GM18505 (cell line): ENCODE results near the gene DTX1.

Source experiments
- ATAC-seq: cut with Tn5 transposase; IDR thresholded peaks from one replicate; pipeline ENCODE4 v1.9.1; 2021; ENCODE audit not compliant: unreplicated experiment
- POLR2A ChIP-seq: IDR thresholded peaks from 4 replicates; pipeline ENCODE4 v1.6.1; 2011; ENCODE audit warnings: borderline replicate concordance; ENCODE audit not compliant: insufficient read depth, insufficient read length; ENCODE audit errors: extremely low read depth

The DTX1 gene

GRCh38 chr12:113087193-113087592 lies 30.7 kb downstream of the DTX1 start:
- TF ChIP-seq POLR2A, result no peak
- no peak for ATAC-seq

DNA sequence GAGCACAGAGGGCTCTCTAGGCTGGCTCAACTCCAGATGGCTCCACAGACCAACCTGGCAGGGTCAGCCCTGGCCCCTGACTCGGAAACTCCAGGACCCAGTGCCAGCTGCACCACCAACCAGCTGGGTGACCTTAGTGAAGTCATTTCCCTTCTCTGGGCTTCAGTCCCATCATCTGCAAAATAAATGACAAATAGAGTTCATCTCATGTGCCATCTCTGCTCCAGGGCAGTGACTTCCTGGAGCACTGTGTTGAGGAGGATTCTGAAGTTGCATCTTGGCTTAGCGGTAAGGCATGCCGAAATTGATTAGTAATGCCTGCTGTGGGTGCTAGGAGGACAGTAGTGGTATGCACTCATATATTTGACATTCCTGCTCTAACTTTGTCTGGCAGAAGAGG lies 31.5 kb downstream of the DTX1 start:
- no peak for ATAC-seq

DNA sequence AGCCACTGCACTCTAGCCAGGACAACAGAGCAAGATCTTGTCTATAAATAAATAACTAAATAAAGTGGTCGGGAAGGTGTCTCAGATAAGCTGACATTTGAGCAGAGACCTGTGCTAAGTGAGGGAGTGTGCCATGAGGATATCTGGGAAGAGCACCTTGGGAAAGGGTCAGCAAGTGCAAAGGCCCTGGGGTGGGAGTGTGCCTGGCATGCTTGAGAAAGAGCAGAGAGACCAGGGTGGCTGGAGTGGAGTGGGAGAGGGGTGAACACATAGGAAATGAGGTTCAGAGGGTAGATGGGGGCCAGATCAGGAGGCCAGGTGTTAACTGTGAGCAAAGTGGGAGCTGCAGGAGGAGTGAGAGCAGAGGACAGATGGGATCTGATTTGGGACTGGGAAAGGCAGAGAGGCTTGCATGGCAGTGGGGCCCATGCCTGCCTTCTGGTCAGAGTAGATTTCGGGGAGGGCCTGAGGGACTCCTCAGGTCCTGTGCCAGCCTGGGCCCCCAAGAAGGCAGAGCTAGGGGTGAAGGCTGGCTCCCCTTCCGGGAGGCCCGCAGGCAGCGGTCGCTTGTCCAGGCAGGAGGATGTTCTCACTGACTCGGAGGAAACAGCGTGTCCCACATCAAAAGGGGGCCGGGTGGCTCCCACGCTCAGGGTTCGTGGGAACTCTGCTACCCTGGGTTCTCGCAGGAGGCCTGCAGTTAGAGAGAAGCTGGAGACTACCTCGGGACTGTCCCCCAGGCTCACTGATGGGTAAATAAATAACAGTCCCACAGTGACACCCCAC lies 32.6 kb downstream of the DTX1 start:
- no peak for ATAC-seq
- peak; percentile 26 for TF ChIP-seq POLR2A

More for the DNA sequence above, 31.5 kb downstream of the DTX1 start:
- no peak for TF ChIP-seq POLR2A

DNA sequence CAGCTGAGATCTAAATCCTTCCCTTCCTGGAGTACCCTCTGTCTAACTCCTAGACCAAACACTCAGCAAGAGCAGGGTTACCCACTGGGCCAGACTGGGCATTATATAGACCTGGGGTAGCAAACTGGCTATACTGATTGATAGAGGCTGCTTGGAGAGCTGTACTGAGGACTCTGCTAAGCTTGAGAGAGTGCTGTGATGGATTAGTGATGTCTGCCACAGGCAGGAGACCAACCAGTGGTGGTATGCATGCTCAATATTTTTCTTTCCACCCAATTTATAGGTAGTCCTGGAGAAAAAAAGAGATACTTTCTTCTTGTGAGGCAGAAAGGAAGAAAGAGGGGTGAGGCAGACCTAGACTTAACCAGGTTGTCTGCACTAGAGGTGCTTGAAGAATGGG lies 33.3 kb downstream of the DTX1 start:
- TF ChIP-seq POLR2A, result no peak
- ATAC-seq, result no peak

DNA sequence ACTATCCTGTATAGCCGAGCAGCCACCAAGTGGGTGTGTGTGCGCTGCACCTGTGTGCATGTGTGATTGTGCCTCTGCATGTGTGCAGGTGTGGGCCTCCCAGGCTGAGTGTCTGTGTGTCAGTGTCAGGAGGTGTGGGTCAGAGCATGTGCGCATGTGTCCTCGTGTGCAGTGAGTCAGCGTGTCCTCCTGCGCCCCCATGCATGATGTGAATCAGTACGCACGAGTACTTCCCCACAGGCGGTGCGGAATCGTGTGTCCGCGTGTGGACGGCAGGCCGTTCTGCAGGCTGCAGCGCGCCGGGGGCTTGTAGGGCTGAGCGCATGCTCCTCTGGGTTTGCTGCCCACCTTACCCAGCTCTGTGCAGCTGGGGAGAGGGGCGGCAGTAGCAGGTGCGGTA lies 34.2 kb downstream of the DTX1 start:
- no peak for ATAC-seq
- TF ChIP-seq POLR2A, result no peak

DNA sequence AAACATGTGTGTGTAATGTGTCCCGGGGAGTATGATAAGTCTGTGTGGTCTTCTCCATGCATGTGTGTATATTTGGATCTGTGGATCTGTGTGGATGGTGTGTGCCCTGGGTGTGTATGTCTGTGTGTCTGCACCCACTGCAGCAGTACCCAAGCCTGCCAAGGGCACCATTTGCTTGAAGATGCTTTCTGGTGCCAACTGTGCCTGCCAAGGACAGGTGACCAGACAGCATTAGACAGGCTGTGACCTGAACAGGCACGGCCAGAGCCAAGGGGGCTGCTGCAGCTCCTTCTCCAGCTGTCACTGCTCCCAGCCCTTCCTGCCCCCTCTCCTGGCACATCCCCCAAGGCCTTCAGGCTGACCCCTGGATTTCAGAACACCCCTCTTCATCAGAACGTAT lies 35.0 kb downstream of the DTX1 start:
- no peak for ATAC-seq
- no peak for TF ChIP-seq POLR2A

DNA sequence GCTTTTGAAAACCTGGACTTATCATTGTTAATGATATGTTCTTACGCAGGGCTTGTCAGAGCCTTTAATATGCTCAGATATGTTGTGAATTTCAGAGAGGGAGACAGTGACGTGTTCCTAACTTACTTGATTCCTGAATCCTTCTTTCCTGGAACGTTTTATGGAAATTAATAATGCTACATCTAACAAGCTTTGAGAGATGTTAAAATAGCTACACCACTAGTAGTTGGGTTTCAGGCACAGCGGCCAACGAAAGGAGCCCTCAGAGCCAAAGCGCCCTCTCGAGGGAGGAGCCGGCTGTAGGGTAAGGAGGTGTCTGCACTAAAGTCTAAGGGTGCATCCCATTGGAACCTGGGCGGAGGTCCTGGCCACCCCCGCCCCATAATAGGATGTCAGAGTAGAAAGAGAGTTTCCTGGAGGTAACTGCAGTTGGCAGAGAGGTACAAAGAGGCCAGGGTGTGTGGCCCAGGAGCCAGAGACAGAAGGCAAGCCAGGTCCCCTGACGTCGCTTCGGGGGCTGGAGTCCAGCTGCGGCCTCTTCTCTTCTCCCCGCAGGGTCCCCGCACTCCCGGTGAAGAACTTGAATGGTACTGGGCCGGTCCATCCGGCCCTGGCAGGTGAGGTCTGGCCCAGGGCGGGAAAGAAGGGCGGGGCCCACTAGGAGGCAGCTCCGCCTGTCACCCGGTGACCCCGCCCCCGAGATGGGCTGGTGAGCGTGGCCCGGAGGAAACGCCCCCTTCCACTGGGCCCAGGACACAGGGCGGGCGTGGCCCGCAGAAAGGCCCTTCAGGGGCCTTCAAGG lies 36.3 kb downstream of the DTX1 start:
- no peak for ATAC-seq
- TF ChIP-seq POLR2A, result no peak

DNA sequence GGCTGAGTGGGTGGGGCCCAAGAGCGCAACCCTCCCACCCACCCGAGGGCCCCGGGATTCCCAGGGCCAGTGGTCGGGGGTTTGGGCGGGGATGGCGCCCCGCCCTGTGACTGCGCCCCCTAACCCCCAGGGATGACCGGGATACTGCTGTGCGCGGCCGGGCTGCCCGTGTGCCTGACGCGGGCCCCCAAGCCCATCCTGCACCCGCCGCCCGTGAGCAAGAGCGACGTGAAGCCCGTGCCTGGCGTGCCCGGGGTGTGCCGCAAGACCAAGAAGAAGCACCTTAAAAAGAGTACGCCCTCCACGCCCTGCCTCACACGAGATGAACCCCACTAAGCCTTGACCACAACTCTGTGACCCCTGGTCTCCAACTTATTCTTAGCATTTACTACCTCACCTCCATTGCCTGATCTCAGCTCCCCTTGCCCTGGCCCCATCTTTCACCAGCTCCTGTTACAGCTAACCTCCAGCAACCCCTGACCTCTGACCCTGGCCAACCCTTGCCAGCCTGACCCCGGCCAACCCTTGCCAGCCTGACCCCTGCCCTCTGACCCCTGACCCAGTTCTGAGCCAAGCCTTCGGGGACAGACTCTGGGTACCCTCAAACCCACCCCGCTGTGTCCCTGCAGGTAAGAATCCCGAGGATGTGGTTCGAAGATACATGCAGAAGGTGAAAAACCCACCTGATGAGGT lies 37.0 kb downstream of the DTX1 start:
- ATAC-seq, result no peak
- no peak for TF ChIP-seq POLR2A

GRCh38 chr12:113094738-113095137 lies 38.2 kb downstream of the DTX1 start:
- no peak for TF ChIP-seq POLR2A
- ATAC-seq, result no peak

DNA sequence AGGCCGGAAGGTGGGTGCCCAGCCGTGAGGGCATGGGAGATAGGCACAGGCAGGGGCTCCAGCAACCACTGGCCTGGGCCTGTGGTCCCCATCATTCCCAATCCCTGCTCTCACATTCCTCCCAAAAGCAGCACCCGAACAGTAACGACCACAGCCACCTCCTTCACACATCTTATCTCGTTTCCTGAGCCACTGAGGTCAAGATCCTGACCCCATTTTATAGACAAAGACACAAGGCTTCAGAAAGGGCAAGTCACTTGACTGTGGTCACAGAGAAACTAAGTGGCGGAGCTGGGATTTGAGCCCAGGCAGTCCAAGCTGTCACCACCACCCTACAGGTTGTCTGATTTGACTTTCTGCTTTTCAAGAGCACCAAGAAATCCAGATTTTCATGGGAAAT lies 38.9 kb downstream of the DTX1 start:
- TF ChIP-seq POLR2A, result no peak
- no peak for ATAC-seq

DNA sequence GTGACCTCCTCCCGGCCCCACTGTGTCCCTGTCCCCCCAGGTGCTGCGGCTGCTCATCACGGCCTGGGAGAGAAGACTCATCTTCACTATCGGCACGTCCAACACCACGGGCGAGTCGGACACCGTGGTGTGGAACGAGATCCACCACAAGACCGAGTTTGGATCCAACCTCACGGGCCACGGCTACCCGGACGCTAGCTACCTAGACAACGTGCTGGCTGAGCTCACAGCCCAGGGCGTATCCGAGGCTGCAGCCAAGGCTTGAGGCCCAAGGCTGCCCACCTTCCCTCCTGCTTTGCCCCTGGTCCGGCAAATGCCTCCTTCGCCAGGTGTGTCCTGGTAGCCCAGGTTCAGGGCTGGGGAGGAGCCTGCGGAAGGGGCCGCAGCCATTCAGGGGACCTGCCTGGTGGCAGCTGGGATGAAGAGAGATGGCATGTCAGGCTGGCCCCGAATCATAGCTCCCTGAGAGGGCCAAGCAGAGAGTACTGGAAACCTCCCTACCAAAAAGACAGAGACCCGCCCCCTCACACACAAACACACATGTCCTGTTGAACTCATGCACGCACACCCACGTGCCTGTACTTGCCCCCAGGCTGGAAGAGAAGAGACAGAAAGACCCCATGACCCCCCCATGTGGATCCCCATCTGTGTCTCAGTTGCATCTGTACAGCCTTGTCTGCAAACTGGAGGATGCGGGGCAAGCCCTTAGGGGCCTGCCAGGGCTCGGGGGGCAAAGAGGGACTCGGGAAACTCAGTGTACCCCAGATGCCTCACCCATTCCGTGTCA lies 40.3 kb downstream of the DTX1 start:
- no peak for ATAC-seq
- TF ChIP-seq POLR2A, result no peak

DNA sequence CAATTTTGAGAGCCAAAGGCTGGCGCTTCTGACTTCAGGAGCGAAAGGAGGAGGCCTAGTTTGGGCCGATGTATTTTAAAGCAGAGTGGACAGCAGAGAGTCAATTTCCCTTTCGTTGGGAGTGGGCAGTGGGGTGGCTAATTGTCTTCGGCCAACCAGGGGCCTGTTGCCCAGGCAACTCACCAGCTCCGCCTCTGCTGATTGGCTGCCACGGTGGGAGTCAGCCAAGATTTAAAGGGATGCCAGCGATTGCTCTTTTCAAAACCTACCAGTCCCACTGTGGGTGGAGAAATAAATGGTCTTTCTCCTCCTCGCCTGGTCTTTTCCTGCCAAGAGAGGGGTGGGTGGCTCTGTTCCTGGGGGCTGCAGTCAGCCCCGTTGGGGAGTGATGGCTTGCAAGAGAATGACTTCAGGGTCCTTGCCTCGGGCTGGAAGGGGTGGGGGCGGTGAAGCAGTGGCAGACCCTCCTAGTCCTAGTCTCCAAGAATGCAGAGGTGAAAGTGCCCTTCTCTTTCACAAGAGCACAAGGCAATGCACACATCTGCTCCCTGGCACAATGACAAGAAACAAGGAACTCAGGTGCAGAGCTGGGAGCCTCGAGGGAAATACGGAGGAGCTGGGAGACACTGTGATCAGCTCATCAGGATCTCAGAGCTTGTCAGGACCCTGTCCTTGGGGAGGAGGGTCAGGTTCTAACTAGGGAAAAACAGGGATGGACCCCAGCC lies 41.3 kb downstream of the DTX1 start:
- no peak for TF ChIP-seq POLR2A
- no peak for ATAC-seq
